Measurements from ENCODE around the gene TIMM23B. TPM values are rescaled to one million over a fixed set of nuclear protein-coding genes. Genes with fewer than 3 reads are reported as not detected.
"Not testable (repeated sequence)": the region's sequence is repeated elsewhere in the genome, so short reads cannot be mapped to it uniquely, and the experiment has no call there.

The TIMM23B gene
- total RNA-seq, 1 donor, result 23.0 TPM

DNA sequence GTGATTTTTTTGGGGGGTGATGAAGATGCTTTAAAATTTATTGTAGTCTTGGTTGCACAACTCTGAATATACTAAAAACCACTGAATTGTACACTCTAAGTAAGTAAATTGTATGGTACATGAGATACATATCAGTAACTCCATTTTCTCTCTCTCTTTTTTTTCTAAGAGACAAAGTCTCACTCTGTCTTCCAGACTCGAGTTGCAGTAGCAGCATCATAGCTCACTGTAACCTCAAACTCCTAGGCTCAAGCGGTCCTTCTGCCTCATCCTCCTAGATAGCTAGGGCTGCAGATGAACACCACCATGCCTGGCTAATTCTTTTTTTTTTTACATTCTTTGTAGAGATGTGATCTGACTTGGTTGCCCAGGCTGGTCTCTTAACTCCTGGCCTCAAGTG is 6.9 kb downstream of the TIMM23B start:
- not testable (repeated sequence) for H3K27me3 ChIP-seq (ENCODE audit: insufficient read depth, low read length); H3K4me1 ChIP-seq (ENCODE audit: insufficient read depth, low read length); H3K4me3 ChIP-seq (ENCODE audit: low read length); H3K9me3 ChIP-seq (ENCODE audit: low read depth, low read length)

DNA sequence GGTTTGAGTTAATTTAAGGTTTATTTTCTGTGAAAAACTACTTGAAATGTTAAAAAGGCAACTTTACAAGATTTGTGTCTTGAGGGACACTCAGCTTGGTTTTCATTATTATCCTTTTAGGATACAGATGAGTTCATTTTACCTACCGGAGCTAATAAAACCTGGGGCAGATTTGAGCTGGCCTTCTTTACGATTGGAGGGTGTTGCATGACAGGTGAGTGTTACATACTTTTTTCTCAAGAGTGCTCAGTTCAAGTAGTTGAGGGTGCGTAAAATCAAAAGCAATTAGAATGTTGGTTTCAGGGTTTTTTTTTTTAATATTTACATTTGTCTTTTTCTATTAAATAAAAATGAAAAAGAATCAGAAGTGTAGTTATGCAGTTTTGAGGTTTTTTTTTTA is 10.2 kb downstream of the TIMM23B start:
- not testable (repeated sequence) for H3K4me1 ChIP-seq (ENCODE audit: insufficient read depth, low read length); H3K9me3 ChIP-seq (ENCODE audit: low read depth, low read length); H3K27me3 ChIP-seq (ENCODE audit: insufficient read depth, low read length); H3K4me3 ChIP-seq (ENCODE audit: low read length)

DNA sequence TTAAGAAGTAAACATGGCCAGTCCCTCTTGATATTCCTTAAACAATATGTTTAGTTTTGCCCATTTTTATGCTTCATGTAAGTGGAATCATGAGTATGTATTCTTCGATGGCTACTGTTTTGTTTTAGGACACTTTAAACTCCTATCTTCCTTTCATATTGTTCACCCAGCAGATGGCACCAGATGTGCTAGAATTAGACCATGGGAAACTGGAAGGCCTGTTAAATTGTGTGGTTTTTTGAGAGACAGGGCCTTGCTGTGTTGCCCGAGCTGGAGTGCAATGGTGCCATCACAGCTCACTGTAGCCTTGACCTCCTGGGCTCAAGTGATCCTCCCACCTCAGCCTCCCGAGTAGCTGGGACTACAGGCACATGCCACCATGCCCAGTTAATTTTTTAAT is 11.3 kb downstream of the TIMM23B start:
- H3K9me3 ChIP-seq (ENCODE audit: low read depth, low read length); H3K4me3 ChIP-seq (ENCODE audit: low read length); H3K27me3 ChIP-seq (ENCODE audit: insufficient read depth, low read length); H3K4me1 ChIP-seq (ENCODE audit: insufficient read depth, low read length): not testable (repeated sequence)

DNA sequence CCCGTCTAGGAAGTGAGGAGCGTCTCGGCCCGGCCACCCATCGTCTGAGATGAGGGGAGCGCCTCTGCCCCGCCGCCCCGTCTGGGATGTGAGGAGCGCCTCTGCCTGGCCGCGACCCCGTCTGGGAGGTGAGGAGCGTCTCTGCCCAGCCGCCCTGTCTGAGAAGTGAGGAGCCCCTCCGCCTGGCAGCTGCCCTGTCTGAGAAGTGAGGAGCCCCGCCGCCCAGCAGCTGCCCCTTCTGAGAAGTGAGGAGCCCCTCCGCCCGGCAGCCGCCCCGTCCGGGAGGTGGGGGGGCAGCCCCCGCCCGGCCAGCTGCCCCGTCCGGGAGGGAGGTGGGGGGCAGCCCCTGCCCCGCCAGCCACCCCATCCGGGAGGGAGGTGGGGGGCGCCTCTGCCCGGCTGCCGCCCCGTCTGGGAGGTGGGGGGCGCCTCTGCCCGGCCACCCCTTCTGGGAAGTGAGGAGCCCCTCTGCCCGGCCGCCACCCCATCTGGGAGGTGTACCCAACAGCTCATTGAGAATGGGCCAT is 28.5 kb downstream of the TIMM23B start:
- H3K9me3 ChIP-seq (ENCODE audit: low read depth, low read length); H3K4me1 ChIP-seq (ENCODE audit: insufficient read depth, low read length); H3K4me3 ChIP-seq (ENCODE audit: low read length); H3K27me3 ChIP-seq (ENCODE audit: insufficient read depth, low read length): not testable (repeated sequence)

DNA sequence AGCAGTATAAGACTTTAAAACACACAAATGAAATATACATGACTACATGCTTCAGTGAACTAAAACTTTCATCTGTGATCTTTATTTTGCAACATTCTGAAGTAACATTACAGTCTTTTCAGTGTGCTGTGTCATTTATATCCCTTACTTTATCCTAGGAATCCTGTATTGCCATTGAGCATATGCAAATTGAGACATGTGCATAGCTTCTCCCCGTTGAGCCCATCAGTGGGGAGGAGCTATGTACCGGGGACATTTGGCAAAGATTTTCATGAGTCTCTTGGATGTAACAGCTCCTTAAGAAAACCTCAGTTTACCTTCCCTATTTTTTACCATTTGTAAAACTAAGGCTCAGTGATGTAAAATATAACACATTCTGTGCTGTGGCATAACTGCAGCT is 29.6 kb downstream of the TIMM23B start:
- H3K9me3 ChIP-seq (ENCODE audit: low read depth, low read length); H3K27me3 ChIP-seq (ENCODE audit: insufficient read depth, low read length); H3K4me3 ChIP-seq (ENCODE audit: low read length); H3K4me1 ChIP-seq (ENCODE audit: insufficient read depth, low read length): not testable (repeated sequence)

DNA sequence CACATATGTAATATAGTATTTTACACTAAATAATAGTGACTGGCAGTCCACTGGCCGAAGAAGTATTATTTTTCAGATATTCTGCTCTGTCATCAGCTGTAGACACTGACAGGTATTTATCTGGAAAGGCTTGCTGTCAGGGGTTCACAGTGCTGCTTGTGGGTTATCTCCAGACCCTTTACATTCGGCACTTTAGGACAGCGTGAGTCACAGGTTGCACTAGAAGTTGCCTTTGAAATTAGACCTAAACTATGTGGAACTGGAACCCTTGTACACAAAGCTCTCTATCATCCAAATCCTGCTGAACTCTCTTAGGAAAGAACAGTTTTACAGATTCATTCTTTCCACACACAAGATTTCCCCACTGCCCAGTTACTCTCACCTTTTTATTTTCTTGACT is 30.2 kb downstream of the TIMM23B start:
- H3K4me1 ChIP-seq (ENCODE audit: insufficient read depth, low read length); H3K27me3 ChIP-seq (ENCODE audit: insufficient read depth, low read length); H3K4me3 ChIP-seq (ENCODE audit: low read length); H3K9me3 ChIP-seq (ENCODE audit: low read depth, low read length): not testable (repeated sequence)

DNA sequence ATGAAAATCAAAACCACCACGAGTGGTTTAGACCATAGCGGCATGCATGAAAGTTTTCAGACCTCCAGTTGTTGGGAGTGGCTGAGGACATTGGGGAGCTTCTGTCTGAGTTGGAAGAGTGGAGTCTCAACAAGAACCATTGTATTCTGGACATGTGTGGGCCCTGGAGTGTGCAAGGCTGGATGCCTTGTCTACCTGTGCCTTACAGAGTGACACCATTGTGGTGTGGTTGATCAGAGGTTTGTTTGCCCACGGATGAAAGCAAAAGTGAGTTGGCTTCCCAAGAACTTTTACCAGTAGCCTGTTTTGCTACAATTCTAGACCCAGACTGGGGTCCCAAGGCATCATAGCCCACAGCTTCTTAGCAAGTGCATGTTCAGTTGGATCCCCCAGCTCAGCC is 35.9 kb downstream of the TIMM23B start:
- not testable (repeated sequence) for H3K9me3 ChIP-seq (ENCODE audit: low read depth, low read length); H3K27me3 ChIP-seq (ENCODE audit: insufficient read depth, low read length); H3K4me3 ChIP-seq (ENCODE audit: low read length); H3K4me1 ChIP-seq (ENCODE audit: insufficient read depth, low read length)

DNA sequence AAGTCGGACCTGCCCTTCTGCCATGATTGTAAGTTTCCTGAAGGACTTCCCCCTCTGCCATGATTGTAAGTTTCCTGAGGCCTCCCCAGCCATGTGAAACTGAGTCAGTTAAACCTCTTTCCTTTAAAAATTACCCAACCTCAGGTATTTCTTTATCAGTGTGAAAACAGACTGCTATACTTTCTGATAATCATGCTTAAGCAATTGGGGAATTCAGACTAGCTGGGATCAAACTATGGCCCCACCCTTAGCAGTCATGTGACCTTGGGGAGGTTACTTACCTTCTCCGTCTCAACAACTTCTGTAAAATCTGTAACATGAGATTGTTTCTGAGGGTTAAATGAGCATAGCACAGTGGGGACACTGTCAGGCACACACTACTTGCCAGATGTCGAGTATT is 45.4 kb downstream of the TIMM23B start:
- not testable (repeated sequence) for H3K4me3 ChIP-seq (ENCODE audit: low read length); H3K4me1 ChIP-seq (ENCODE audit: insufficient read depth, low read length); H3K27me3 ChIP-seq (ENCODE audit: insufficient read depth, low read length); H3K9me3 ChIP-seq (ENCODE audit: low read depth, low read length)

DNA sequence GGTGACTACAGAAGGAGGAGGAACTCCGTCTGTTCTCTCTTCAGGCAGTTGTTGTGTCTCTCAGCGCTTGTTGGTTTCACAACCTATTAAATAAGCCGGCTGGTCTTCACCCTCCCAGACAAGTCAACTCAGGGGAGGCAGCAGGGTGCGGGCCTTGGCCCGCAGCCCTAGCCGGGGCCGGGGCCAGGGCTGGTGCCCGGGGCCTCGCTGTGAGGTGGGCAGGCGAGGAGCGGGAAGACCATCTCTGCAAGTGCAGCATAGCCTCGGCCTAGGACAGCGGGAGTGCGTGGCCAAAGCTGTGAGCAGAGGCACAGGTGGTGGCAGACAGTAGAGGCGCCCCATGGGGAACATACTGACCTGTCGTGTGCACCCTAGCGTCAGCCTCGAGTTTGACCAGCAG is 46.5 kb downstream of the TIMM23B start, which contains the start of gene AGAP6:
TSS of gene AGAP6 (plus strand) at position 31 of the 400 bp plus-strand sequence. CDS start at position 341, 310 bp downstream.
- H3K4me3 ChIP-seq (ENCODE audit: low read length); H3K9me3 ChIP-seq (ENCODE audit: low read depth, low read length); H3K4me1 ChIP-seq (ENCODE audit: insufficient read depth, low read length); H3K27me3 ChIP-seq (ENCODE audit: insufficient read depth, low read length): not testable (repeated sequence)

DNA sequence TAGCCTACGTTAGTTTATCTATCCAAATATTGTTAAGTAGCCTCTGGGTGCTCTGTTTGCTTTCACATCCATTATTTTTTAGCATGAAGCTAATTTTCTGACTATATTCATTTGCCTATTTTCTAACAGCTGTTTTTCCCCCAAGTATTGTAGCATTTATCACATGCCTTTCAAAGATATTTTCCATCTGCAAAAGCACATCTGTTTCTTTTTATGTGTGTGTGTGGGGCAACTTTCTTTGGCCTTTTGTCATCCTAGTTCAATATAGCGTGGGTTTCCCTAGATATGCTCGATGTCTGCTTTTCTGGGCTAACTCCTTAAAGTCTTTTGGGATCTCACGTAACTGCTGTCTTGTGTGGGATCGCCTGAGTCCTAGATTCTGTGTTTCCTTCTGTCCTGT is 53.5 kb downstream of the TIMM23B start:
- H3K27me3 ChIP-seq (ENCODE audit: insufficient read depth, low read length); H3K9me3 ChIP-seq (ENCODE audit: low read depth, low read length); H3K4me1 ChIP-seq (ENCODE audit: insufficient read depth, low read length); H3K4me3 ChIP-seq (ENCODE audit: low read length): not testable (repeated sequence)

DNA sequence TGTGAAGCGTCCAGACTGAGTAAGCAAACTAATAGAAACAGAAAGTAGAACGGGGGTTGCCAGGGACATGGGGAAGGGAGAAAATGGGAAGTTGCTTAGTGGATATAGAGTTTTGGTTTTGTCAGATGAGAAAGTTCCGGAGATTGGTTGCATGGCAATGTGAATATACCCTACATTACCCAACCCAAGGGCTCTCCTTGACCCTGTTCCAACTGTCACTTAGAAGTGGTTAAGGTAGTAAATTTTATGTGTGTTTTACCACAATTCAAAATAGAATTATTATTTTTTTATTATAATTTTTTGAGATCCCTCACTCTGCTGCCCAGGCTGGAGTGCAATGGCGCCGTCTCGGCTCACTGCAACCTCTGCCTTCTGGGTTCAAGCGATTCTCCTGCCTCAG is 72.2 kb downstream of the TIMM23B start:
- H3K9me3 ChIP-seq (ENCODE audit: low read depth, low read length); H3K4me1 ChIP-seq (ENCODE audit: insufficient read depth, low read length); H3K4me3 ChIP-seq (ENCODE audit: low read length); H3K27me3 ChIP-seq (ENCODE audit: insufficient read depth, low read length): not testable (repeated sequence)

DNA sequence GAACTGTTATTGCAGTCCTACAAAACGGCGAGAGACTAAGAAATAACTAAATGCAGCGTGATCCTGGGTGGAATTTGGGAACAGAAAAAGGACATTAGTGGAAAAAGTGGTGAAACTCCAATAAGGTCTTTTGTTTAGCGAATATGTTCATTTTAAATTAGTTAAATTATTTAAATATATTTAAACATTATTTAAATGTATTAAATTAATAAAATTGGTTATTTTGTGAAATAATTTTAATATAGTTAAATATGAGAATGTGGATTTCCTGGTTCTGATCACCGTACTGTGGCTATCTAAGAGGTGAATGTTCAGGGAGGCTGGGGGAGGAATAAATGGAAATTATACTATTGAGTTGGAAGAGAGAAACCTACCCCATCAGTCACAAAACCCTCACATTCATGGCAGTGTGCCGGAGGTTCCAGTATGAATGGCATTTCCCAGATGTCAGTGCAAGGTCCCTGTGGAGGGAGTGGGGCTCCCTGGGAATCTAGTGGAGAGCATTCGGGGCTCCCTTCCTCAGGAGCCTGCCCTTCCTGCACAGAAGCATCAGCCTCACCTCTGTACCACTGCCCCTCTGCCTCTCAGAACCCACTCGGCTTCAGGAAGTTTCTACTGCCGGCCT is 73.9 kb downstream of the TIMM23B start:
- not testable (repeated sequence) for H3K27me3 ChIP-seq (ENCODE audit: insufficient read depth, low read length); H3K4me1 ChIP-seq (ENCODE audit: insufficient read depth, low read length); H3K4me3 ChIP-seq (ENCODE audit: low read length); H3K9me3 ChIP-seq (ENCODE audit: low read depth, low read length)

DNA sequence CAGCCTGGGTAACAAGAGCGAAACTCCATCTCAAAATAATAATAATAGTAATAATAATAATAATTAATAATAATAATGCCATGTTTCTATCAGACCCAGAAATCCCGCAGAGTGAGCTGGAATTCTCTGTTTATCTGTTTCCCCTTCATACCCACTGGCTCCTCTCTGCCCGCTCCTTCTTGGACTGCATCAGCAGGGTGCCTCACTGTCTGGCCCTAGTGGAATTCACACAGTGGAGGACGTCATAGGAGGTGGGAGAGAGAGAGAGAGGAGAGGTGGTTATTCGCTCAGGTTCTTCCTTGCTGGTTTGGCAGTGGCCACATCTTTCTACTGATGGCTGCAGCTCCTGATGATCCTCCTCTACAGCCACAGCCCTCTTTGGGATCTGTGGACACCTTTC is 75.1 kb downstream of the TIMM23B start:
- H3K4me1 ChIP-seq (ENCODE audit: insufficient read depth, low read length); H3K27me3 ChIP-seq (ENCODE audit: insufficient read depth, low read length); H3K9me3 ChIP-seq (ENCODE audit: low read depth, low read length); H3K4me3 ChIP-seq (ENCODE audit: low read length): not testable (repeated sequence)

DNA sequence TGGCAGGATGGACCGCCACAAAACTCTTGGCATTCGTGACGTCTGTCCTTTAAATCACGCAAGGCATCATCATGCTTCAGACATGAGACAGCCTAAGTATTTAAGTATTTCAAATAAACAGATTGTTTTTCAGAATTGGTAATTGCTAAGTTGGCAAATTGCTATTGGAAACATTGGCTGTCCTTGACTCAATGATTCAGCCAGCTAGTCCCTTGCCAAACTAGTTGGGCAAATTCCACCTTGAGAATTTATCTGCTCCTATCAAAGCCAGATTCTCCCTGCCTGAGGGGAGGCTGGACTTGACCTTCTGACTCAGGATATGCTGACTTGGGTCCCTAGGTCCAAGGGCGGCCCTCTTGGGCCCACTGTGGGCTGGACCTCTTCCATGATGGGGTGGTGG is 75.8 kb downstream of the TIMM23B start:
- not testable (repeated sequence) for H3K4me1 ChIP-seq (ENCODE audit: insufficient read depth, low read length); H3K4me3 ChIP-seq (ENCODE audit: low read length); H3K27me3 ChIP-seq (ENCODE audit: insufficient read depth, low read length); H3K9me3 ChIP-seq (ENCODE audit: low read depth, low read length)

DNA sequence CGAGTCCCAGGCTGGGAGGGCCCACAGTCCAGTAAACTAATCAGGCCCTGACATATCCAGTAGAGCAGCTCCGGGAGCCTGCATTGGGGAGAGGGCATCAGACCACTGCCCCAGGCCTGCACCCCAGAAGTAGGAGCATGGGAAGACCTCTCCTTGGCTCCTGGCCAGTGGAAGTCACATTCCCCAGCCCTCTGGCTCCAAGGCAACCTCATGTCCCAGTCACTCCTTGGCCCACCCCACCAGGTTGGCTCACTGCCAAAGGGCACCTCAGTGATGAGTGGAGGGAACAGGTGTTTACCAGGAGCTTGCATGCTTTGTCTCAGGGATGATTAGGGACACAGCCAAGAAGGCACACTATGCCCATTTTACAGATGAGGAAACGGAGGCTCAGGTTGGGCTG is 77.4 kb downstream of the TIMM23B start:
- H3K27me3 ChIP-seq (ENCODE audit: insufficient read depth, low read length); H3K9me3 ChIP-seq (ENCODE audit: low read depth, low read length); H3K4me3 ChIP-seq (ENCODE audit: low read length); H3K4me1 ChIP-seq (ENCODE audit: insufficient read depth, low read length): not testable (repeated sequence)

DNA sequence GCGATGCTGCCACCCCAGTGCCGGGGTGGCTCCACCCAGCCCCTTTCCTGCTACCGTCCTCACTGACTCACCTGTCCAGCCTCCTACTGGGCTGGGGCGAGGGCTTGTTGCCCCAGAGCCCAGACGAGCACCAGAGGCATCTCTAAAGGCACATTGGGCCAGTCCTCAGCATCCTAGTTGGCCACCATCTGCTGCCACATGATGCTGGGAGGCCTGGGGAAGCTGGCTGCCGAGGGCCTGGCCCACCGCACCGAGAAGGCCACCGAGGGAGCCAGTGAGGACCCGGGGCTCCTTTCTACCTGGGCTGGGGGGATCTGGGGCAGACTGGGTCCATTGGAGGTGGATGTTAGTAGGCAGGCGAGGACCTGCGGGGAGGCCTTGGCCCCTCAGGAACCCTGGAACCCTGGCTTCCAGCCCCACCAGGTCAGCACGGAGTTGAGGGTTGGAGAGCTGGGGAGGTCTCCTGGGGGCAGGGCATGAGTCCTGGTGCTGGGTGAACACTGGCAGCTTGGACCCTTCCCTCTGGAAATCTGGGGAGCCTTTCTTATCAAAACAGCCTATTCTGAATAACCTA is 78.7 kb downstream of the TIMM23B start:
- not testable (repeated sequence) for H3K4me1 ChIP-seq (ENCODE audit: insufficient read depth, low read length); H3K27me3 ChIP-seq (ENCODE audit: insufficient read depth, low read length); H3K9me3 ChIP-seq (ENCODE audit: low read depth, low read length); H3K4me3 ChIP-seq (ENCODE audit: low read length)
